Vagina (tissue), 2 donors: ENCODE data around the gene FCN2. TPM values are rescaled to one million over a fixed set of nuclear protein-coding genes. Genes with fewer than 3 reads are reported as not detected.

ENCODE experiments used
- DNase-seq, 2 donors: peaks; one replicate each; pipeline ENCODE4 v3.0.0-alpha.2; 2017; ENCODE audit errors: extremely low spot score in 2 of 2
- H3K27ac ChIP-seq: fragments of 200-600 bp; sonication (generic); one replicate; pipeline ENCODE4 v1.5.1; 2019
- H3K27me3 ChIP-seq: fragments of 200-600 bp; sonication (generic); one replicate; pipeline ENCODE4 v1.5.1; 2019
- H3K36me3 ChIP-seq, 2 donors: fragments of 200-600 bp; sonication (generic); one replicate each; pipeline ENCODE4 v1.5.1; 2017 to 2019
- H3K4me1 ChIP-seq: fragments of 200-600 bp; sonication (generic); one replicate; pipeline ENCODE4 v1.5.1; 2019
- H3K4me3 ChIP-seq, 2 donors: fragments of 200-600 bp; sonication (generic); 1 replicate in 1 of 2; 2 replicates in 1 of 2; pipeline ENCODE4 v1.5.1; 2016 to 2019
- H3K9me3 ChIP-seq: fragments of 200-600 bp; sonication (generic); one replicate; pipeline ENCODE4 v1.5.1; 2019
- POLR2A ChIP-seq, 2 donors: fragments of 450-650 bp; IDR thresholded peaks; one replicate each; pipeline ENCODE4 v1.6.1; 2017; ENCODE audit warnings: antibody characterized with exemption in 2 of 2, mild to moderate bottlenecking in 2 of 2, moderate library complexity in 2 of 2
- POLR2AphosphoS5 ChIP-seq, 2 donors: sonication (generic); formaldehyde crosslinking; IDR thresholded peaks; one replicate each; pipeline ENCODE4 v1.9.0; 2017; ENCODE audit warnings: antibody characterized with exemption in 2 of 2, mild to moderate bottlenecking in 2 of 2, low read depth in 1 of 2; ENCODE audit not compliant: insufficient read depth in 1 of 2
- intact Hi-C: fragments of 100-400 bp; cut with DNase I; formaldehyde crosslinking; loops from one replicate; pipeline ENCODE4 v1.15.1; 2023
- total RNA-seq: library from RNA; depleted of rRNA; stranded (reverse); fragments of >200 nt; gene quantifications from one replicate; pipeline ENCODE4 v1.2.3, GENCODE V29; 2016
- TF ChIP-seq, protein P1 (sequence below), 3 experiments: fragments of 450-650 bp in 2 of 3; fragments of 200-600 bp in 1 of 3; sonication (generic) in 1 of 3; IDR thresholded peaks; one replicate each; pipeline ENCODE4 v1.5.1; 2017 to 2019; ENCODE audit warnings: antibody characterized with exemption in 3 of 3, mild to moderate bottlenecking in 2 of 3, moderate library complexity in 2 of 3

FCN2 gene
- total RNA-seq, 1 donor from 2014 or later: not detected

DNA sequence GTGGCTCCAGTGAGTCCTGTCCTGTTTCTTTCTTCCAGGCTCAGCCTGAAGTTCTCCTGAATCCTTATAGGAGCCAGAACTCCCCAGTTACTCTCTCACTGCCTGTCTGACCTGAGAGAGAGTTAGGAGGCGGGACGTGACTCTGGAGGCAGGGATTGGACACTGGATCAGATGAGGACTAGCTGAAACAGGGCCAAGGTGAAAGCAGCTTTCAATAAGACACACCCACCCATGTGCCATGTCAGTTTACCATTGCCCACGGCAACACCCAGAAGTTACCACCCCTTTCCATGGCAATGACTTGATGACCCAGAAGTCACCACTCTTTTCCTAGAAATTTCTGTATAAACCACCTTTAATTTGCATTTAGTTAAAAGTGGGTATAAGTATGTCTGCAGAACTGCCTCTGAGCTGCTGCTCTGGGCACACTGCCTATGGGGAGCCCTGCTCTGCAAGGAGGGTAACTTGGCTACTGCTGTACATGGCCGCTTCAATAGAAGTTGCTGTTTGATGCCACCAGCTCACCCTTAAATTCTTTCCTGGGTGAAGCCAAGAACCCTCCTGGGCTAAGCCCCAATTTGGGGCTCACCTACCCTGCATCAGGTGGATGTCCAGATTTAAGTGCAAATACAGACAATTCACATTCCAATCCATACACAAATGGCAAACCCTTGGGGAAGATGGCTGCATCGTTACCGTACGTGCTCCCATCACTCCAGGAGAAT is 13.7 kb downstream of the FCN2 start:
- peak; percentile 67 to 84 for DNase-seq
- peaks cover 23% of the 10 kb centered on the region for H3K4me1 ChIP-seq
- no peaks in the 10 kb centered on the region for H3K27me3 ChIP-seq
- no peak overlapping the region for H3K27ac ChIP-seq
- no peaks in the 10 kb centered on the region for H3K9me3 ChIP-seq
- intact Hi-C loops: no loop called here
- no peaks in the 10 kb centered on the region for H3K36me3 ChIP-seq
- TF ChIP-seq, protein P1, sequence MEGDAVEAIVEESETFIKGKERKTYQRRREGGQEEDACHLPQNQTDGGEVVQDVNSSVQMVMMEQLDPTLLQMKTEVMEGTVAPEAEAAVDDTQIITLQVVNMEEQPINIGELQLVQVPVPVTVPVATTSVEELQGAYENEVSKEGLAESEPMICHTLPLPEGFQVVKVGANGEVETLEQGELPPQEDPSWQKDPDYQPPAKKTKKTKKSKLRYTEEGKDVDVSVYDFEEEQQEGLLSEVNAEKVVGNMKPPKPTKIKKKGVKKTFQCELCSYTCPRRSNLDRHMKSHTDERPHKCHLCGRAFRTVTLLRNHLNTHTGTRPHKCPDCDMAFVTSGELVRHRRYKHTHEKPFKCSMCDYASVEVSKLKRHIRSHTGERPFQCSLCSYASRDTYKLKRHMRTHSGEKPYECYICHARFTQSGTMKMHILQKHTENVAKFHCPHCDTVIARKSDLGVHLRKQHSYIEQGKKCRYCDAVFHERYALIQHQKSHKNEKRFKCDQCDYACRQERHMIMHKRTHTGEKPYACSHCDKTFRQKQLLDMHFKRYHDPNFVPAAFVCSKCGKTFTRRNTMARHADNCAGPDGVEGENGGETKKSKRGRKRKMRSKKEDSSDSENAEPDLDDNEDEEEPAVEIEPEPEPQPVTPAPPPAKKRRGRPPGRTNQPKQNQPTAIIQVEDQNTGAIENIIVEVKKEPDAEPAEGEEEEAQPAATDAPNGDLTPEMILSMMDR (IDR thresholded peaks at IDR 0.05): no peak
- TF ChIP-seq POLR2A (IDR thresholded peaks at IDR 0.05) (no peak), POLR2AphosphoS5 (IDR thresholded peaks at IDR 0.05; ENCODE audit: insufficient read depth in 1 of 2, low read depth in 1 of 2) (no peak)
- no peak overlapping the region for H3K4me3 ChIP-seq

DNA sequence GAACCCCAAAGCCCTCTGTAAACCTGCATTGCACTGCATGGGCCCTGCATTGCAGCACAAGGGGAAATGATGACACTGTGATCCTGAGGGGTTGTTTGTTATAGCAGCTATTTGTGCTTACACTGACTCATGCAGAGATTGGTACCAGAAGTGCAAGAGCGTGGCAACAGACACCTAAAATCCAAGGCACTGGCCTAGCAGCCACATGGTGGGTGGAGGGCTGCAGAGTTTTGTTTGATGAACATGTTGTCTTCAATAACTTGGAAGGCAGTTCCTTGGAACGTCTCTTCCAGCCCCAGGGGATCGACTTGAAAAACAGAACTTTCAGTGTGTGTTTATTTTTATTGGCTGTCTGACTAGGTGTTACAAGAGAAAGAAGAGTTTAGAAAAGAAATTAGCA is 14.5 kb downstream of the FCN2 start:
- no peaks in the 10 kb centered on the region for H3K27me3 ChIP-seq
- peak in 1 of 2 donors; percentile 54 for DNase-seq
- peaks cover 23% of the 10 kb centered on the region for H3K4me1 ChIP-seq
- H3K36me3 ChIP-seq: no peaks in the 10 kb centered on the region
- intact Hi-C loops: no loop called here
- H3K27ac ChIP-seq: peak overlapping the region; percentile 25
- no peak for TF ChIP-seq POLR2A (IDR thresholded peaks at IDR 0.05)
- TF ChIP-seq, protein P1 (IDR thresholded peaks at IDR 0.05): no peak
- no peak for TF ChIP-seq POLR2AphosphoS5 (IDR thresholded peaks at IDR 0.05; ENCODE audit: insufficient read depth in 1 of 2, low read depth in 1 of 2)
- H3K9me3 ChIP-seq: no peaks in the 10 kb centered on the region
- H3K4me3 ChIP-seq: no peak overlapping the region

DNA sequence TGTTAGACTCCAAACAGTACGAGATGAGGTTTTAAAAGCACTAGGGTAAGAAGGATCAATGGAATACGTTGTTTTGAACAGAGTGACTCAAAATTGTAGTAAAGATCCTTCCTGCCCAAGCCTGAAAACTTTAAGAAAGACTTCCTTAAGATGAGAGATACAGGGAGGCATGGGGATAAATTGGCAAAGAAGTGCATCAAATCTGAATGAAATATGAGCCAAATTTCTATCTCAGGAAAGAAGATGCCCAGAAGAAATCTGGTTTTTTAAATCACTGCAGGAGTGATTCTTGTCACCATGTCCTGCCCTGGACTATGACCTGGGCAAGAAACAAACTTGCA is 14.9 kb downstream of the FCN2 start:
- Histone ChIP-seq H3K4me1 (peaks cover 23% of the 10 kb centered on the region), H3K27me3 (no peaks in the 10 kb centered on the region), H3K9me3 (no peaks in the 10 kb centered on the region), H3K36me3 (no peaks in the 10 kb centered on the region), H3K4me3 (no peak overlapping the region), H3K27ac (peak overlapping the region; percentile 25)
- TF ChIP-seq POLR2AphosphoS5 (IDR thresholded peaks at IDR 0.05; ENCODE audit: insufficient read depth in 1 of 2, low read depth in 1 of 2): no peak
- TF ChIP-seq, protein P1 (IDR thresholded peaks at IDR 0.05): no peak
- no peak for TF ChIP-seq POLR2A (IDR thresholded peaks at IDR 0.05)
- DNase-seq: no peak
- intact Hi-C loops: no loop called here

DNA sequence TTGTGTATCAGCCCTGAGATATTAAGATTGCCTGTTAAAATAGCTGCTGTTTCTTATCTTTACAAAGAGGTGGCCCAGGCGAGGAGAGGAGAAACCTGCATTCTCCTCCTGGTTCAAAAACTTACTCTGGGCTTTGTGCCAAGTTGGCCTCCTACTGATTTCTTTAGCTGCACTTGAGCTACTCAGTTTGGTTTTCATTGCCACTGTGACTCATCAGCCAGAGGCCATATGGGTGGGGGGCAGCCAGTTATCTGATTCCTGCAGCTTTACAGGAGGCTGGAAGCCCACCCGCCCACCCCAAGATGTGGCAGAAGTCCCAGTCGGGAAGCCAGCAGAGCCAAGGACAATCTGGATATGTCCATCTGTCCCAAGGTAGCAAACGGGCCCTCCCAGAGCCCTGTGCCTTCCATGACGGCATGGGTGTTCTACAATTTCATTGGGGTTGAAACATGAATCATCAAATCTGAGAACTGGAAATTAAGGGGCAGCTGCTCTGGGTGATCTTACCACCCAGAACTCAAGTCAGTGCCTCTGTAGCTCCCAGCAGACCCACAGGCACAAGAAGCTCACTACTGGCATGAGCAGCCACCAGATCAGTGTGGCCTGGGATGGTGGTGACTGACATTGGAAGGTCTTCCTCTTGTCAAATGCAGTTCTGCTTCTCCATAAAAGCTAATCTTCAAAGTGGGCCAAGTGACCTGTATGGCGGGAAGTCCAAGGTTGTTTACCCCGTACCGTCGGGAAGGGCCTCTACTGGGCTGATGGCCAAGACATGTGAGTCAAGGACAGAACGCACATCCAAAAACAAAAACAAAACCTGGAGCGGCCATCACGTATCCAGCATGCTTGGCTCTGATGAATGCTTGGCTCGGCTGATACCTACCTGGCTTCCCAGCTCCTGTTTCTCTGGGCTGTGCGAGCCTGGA is 15.6 kb downstream of the FCN2 start:
- TF ChIP-seq POLR2AphosphoS5 (IDR thresholded peaks at IDR 0.05; ENCODE audit: insufficient read depth in 1 of 2, low read depth in 1 of 2) (peak; percentile 60 to 76), POLR2A (IDR thresholded peaks at IDR 0.05) (no peak)
- TF ChIP-seq, protein P1 (IDR thresholded peaks at IDR 0.05): no peak
- peak; percentile 85 to 92 for DNase-seq

More for the DNA sequence above, 15.6 kb downstream of the FCN2 start:
- no peaks in the 10 kb centered on the region for H3K27me3 ChIP-seq
- H3K27ac ChIP-seq: peak overlapping the region; percentile 25
- H3K36me3 ChIP-seq: no peaks in the 10 kb centered on the region
- peaks cover 23% of the 10 kb centered on the region for H3K4me1 ChIP-seq
- intact Hi-C loops: no loop called here
- H3K4me3 ChIP-seq: peak overlapping the region in 1 of 2 donors; percentile 2
- H3K9me3 ChIP-seq: no peaks in the 10 kb centered on the region
